Fibroblast of lung (primary cell): ENCODE results near the gene CHM. TPM values are rescaled to one million over a fixed set of nuclear protein-coding genes. Genes with fewer than 3 reads are reported as not detected.
"Not testable (repeated sequence)": the region's sequence is repeated elsewhere in the genome, so short reads cannot be mapped to it uniquely, and the experiment has no call there.

Experiments used
- DNase-seq, 2 donors: peaks; one replicate each; pipeline versions ENCODE4 v3.0.0 to v3.0.0-alpha.2; 2010; ENCODE audit warnings: low read depth in 2 of 2
- H2AFZ ChIP-seq: 2 replicates; pipeline ENCODE4 v1.5.1; 2012; ENCODE audit warnings: low read length, control low read depth, inconsistent platforms
- H3K27ac ChIP-seq: 2 replicates; pipeline ENCODE4 v1.5.1; 2011; ENCODE audit warnings: low read length, control low read depth; ENCODE audit not compliant: insufficient read depth
- H3K27me3 ChIP-seq: 2 replicates; pipeline ENCODE4 v1.5.1; 2011; ENCODE audit warnings: mild to moderate bottlenecking, low read length; ENCODE audit not compliant: control insufficient read depth, insufficient read depth
- H3K36me3 ChIP-seq: 2 replicates; pipeline ENCODE4 v1.5.1; 2011; ENCODE audit warnings: low read length; ENCODE audit not compliant: control insufficient read depth, insufficient read depth
- H3K4me1 ChIP-seq: 2 replicates; pipeline ENCODE4 v1.5.1; 2011; ENCODE audit warnings: low read length; ENCODE audit not compliant: control insufficient read depth, insufficient read depth; ENCODE audit errors: extremely low read depth
- H3K4me2 ChIP-seq: 2 replicates; pipeline ENCODE4 v1.5.1; 2011; ENCODE audit warnings: low read length, control low read depth; ENCODE audit not compliant: insufficient read depth; ENCODE audit errors: extremely low read depth
- H3K4me3 ChIP-seq, 4 experiments: fragments of 200-600 bp in 1 of 4; sonication (generic) in 1 of 4; replicated peaks in 1 of 4; 2 replicates each; pipeline ENCODE4 v1.5.1; 2011 to 2016; ENCODE audit warnings: low read length in 4 of 4, low read depth in 3 of 4, mild to moderate bottlenecking in 3 of 4, control low read depth in 2 of 4, inconsistent platforms in 1 of 4, mixed read lengths in 1 of 4; ENCODE audit not compliant: insufficient read depth in 1 of 4; ENCODE audit errors: control extremely low read depth in 1 of 4
- H3K79me2 ChIP-seq: 2 replicates; pipeline ENCODE4 v1.5.1; 2012; ENCODE audit warnings: mild to moderate bottlenecking, low read length, inconsistent platforms; ENCODE audit not compliant: control insufficient read depth, insufficient read depth
- H3K9ac ChIP-seq: 2 replicates; pipeline ENCODE4 v1.5.1; 2011; ENCODE audit warnings: mild to moderate bottlenecking, low read length, control low read depth; ENCODE audit not compliant: insufficient read depth
- H3K9me3 ChIP-seq: 2 replicates; pipeline ENCODE4 v1.5.1; 2012; ENCODE audit warnings: low read depth, low read length; ENCODE audit not compliant: control insufficient read depth, insufficient read depth
- H4K20me1 ChIP-seq: 2 replicates; pipeline ENCODE4 v1.5.1; 2011; ENCODE audit warnings: low read length; ENCODE audit not compliant: control insufficient read depth, insufficient read depth; ENCODE audit errors: extremely low read depth
- CTCF ChIP-seq, 2 donors: IDR thresholded peaks in 1 of 2; conservative IDR thresholded peaks in 1 of 2; 1 replicate in 1 of 2; 2 replicates in 1 of 2; pipeline ENCODE4 v1.5.1; 2011 to 2012; ENCODE audit warnings: low read length in 2 of 2, control low read depth in 1 of 2, inconsistent platforms in 1 of 2, low read depth in 1 of 2, mild to moderate bottlenecking in 1 of 2
- EZH2 ChIP-seq: IDR thresholded peaks from 2 replicates; pipeline ENCODE4 v1.5.1; 2012; ENCODE audit warnings: low read length, control low read depth, mild to moderate bottlenecking; ENCODE audit errors: missing control alignments
- polyA plus RNA-seq, 2 donors: library from polyadenylated mRNA; depleted of rRNA in 1 of 2; stranded (reverse) in 1 of 2; unstranded in 1 of 2; fragments of >200 nt; gene quantifications; 2 replicates each; pipeline ENCODE4 v1.2.1, GENCODE V29; 2011 to 2012; ENCODE audit warnings: missing spikeins in 1 of 2
- total RNA-seq: library from RNA; depleted of rRNA; stranded (reverse); fragments of >200 nt; gene quantifications from 2 replicates; pipeline ENCODE4 v1.2.1, GENCODE V29; 2014

CHM gene
- total and polyA plus RNA-seq, 2 donors (not counting 1 experiment from before 2014, with no cell fraction given): 22.4 to 33.4 TPM

GRCh38 chrX:85928606-85929005 is 118.8 kb downstream of the CHM start:
- Histone ChIP-seq H4K20me1 (no peaks in the 10 kb centered on the region), H3K79me2 (no peaks in the 10 kb centered on the region), H3K27me3 (no peaks in the 10 kb centered on the region), H2AFZ (no peak overlapping the region), H3K4me1 (no peaks in the 10 kb centered on the region), H3K4me2 (no peak overlapping the region), H3K9ac (no peak overlapping the region), H3K27ac (no peak overlapping the region), H3K36me3 (no peaks in the 10 kb centered on the region), H3K4me3 (no peak overlapping the region), H3K9me3 (no peaks in the 10 kb centered on the region)
- TF ChIP-seq CTCF (conservative IDR thresholded peaks at IDR 0.05 in 1 of 2, IDR thresholded peaks at IDR 0.05 in 1 of 2; ENCODE audit: low read depth in 1 of 2, low read length in 2 of 2) (no peak), EZH2 (no peak)
- no peak for DNase-seq

- H3K27me3 ChIP-seq: no peaks in the 10 kb centered on the region
- no peak for DNase-seq
- no peak overlapping the region for H3K4me2 ChIP-seq
- no peak for TF ChIP-seq EZH2
- TF ChIP-seq CTCF (conservative IDR thresholded peaks at IDR 0.05 in 1 of 2, IDR thresholded peaks at IDR 0.05 in 1 of 2; ENCODE audit: low read depth in 1 of 2, low read length in 2 of 2): no peak
- no peaks in the 10 kb centered on the region for H3K9me3 ChIP-seq
- H3K4me3 ChIP-seq: no peak overlapping the region
- no peak overlapping the region for H3K9ac ChIP-seq
- H3K27ac ChIP-seq: no peak overlapping the region
- no peaks in the 10 kb centered on the region for H3K79me2 ChIP-seq
- H3K4me1 ChIP-seq: peaks cover 4% of the 10 kb centered on the region
- no peak overlapping the region for H2AFZ ChIP-seq
- H4K20me1 ChIP-seq: no peaks in the 10 kb centered on the region
- H3K36me3 ChIP-seq: no peaks in the 10 kb centered on the region
These were observed 119.6 kb downstream of the CHM start for GRCh38 chrX:85927740-85928139.

DNA sequence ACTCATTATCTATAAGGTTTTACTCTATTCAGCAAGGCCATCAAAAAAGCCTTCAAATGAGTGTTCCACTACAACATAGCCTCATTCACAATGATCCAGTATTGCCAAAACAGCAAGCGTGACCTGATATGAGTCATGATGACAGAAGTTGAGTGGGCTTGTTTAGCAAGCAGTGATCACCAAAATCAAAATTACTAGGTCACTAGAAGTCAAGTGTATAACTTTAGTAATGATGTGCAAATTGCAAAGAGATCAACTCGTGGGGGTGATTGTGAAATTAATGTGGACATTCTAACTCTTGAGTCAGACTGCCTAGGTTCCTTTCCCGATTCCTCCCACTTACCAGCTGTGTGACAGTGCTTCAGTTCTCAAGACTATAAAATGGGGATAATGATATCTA is 124.5 kb downstream of the CHM start:
- H3K36me3 ChIP-seq: no peaks in the 10 kb centered on the region
- no peaks in the 10 kb centered on the region for H3K79me2 ChIP-seq
- DNase-seq: peak; percentile 65 to 88
- peak overlapping the region; percentile 62 for H3K27ac ChIP-seq
- H3K27me3 ChIP-seq: no peaks in the 10 kb centered on the region
- no peak overlapping the region for H3K9ac ChIP-seq
- H3K4me2 ChIP-seq: peak overlapping the region; percentile 13
- no peaks in the 10 kb centered on the region for H3K9me3 ChIP-seq
- no peaks in the 10 kb centered on the region for H4K20me1 ChIP-seq
- H2AFZ ChIP-seq: no peak overlapping the region
- H3K4me1 ChIP-seq: peaks cover 11% of the 10 kb centered on the region
- TF ChIP-seq CTCF (conservative IDR thresholded peaks at IDR 0.05 in 1 of 2, IDR thresholded peaks at IDR 0.05 in 1 of 2; ENCODE audit: low read depth in 1 of 2, low read length in 2 of 2): no peak
- TF ChIP-seq EZH2: no peak
- no peak overlapping the region for H3K4me3 ChIP-seq

GRCh38 chrX:85916656-85917280 is 130.6 kb downstream of the CHM start:
- peak in 1 of 2 donors; percentile 35 for DNase-seq
- not testable (repeated sequence) for H2AFZ ChIP-seq, H3K4me2 ChIP-seq, H3K27me3 ChIP-seq, H3K36me3 ChIP-seq, H4K20me1 ChIP-seq, H3K79me2 ChIP-seq, H3K4me3 ChIP-seq, H3K4me1 ChIP-seq, H3K27ac ChIP-seq, H3K9ac ChIP-seq, H3K9me3 ChIP-seq
